HTR-8/SVneo (cell line): ENCODE data around the gene MFAP4.

Experiments used
- DNase-seq: peaks from one replicate; pipeline ENCODE4 v3.0.0; 2011; ENCODE audit warnings: low spot score, mixed read lengths; ENCODE audit not compliant: insufficient read length
- FAIRE-seq: peaks from 2 replicates; lab custom pipeline; 2011; peaks lifted over from hg19 to GRCh38; lab: Jason Lieb, UNC

MFAP4 gene, protein sequence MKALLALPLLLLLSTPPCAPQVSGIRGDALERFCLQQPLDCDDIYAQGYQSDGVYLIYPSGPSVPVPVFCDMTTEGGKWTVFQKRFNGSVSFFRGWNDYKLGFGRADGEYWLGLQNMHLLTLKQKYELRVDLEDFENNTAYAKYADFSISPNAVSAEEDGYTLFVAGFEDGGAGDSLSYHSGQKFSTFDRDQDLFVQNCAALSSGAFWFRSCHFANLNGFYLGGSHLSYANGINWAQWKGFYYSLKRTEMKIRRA

DNA sequence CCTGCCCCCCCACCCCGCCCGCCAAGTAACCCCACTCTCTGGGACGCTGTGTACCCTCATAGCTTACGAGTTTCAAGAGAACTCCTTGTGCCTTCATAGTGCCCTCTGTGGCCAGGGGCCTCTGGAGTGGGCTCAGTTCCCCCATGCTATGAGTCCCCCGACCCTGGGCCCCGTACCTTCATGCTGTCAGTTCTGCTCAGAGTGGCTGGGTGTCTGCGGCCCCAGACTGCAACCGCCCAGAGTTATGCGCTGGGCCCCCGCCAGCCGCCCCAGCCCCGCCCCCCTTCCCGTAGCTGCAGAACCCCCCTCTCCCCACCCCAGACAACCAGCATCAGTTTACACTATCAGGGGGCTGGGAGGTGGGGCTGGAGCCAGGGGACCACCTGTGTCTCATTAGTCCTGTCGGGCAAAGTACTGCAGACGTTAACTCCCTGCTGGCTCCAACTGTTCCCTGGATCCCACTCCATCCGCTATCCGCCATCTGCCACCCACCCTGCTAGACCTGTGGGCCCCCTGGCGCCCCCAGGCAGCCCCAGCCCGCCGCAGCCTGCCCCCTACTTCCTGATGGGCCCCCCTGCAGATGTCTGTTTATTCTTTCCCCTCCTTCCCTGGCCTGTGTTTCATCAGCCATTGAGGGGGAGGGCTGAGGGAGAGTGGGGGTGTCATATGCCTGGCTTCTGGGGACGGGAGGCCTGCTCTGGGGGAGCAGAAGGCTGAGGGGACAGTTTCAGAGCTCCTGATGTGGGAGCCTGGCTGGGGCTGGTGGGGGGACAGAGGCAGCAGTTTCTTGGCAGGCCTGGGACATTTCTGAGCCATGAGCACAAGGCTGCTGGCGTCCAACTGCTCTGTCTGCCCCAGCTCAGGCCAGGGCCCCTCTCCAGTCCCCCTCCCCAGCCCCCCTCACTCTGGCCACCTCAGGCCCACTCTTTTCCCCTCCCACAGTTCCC is at the start of gene MFAP4:
TSS of gene MFAP4 (minus strand) at position 217 of the 947 bp plus-strand sequence. CDS start at position 182, 35 bp downstream.
- DNase-seq = peak; percentile 67
- FAIRE-seq = peak; percentile 74

DNA sequence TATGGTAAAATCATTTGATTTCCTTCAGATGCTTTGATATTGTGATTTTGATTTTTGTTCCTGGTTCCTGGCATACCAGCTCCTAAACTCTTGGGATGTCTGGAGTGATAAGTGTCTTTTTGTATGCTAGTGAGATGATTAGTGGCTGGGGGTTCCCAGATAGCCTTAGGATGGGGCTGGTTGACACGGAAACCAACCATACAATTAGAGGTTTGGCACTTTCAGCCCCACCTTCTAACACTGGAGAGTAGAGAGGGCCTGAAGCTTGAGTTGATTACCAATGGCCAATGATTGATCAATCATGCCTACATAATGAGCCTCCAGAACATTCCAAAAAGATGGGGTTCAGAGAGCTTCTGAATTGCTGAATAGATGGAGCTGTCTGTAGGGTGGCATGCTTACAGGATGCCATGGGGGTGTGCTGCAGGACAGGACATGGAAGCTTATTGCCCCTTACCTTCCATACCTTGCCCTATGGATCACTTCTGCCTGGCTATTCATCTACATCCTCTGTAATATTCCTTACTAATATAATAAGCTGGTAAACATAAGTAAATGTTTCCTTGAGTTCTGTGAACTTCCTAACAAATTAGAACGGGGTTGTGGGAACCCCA is 46.8 kb upstream of the MFAP4 start:
- DNase-seq (no peak), FAIRE-seq (no peak)

DNA sequence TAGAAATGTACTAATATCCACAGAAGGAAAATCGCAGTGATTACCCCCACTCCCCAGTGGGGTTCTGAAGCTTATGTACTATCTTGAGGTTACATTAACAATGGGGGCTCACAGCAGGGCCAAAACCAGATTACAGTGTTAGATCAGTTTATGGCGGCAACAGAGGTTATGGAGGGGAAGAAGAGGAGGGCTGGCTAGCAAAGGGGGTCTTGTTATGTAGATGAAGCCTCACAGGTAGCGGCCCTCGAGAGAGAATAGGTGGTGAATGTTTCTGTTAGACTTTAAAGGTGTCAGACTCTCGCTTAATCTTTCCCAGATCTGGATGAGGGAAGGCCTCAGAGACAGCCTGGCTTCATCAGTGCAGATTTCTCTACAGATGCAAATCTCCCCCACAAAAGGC is 46.3 kb upstream of the MFAP4 start:
- DNase-seq (no peak), FAIRE-seq (no peak)

DNA sequence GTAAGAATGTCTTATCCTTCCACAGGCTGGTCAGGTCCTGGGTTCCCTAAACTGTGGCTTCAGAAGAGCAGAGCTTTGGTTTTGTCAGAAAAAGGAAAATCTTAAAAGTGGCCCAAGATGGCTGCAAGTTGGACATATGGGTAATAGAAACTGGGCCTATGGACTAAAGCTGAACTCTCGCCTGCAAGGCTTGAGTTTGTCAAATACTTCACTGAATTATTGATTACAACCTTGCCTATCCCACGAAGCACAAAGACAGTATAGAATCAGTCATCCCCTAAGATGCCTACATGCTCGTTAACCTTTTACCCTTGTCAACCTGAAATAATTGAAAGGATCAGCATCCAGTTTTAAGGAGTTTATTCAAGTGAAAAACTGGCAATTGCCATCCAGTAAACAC is 44.7 kb upstream of the MFAP4 start:
- no peak for FAIRE-seq
- DNase-seq = no peak

DNA sequence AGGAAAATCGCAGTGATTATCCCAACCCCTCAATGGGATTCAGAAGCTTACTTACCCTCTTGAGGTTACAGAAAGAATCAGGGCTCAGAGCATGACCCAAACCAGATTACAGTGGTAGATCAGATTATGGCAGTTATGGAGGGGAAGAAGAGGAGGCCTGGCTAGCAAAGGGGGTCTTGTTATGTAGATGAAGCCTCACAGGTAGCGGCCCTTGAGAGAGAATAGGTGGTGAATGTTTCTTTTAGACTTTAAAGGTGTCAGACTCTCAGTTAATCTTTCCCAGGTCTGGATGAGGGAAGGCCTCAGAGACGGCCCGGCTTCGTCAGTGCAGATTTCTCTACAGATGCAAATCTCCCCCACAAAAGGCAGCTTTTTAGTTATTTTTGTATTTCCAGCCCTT is 39.6 kb upstream of the MFAP4 start:
- FAIRE-seq = no peak
- DNase-seq = no peak

DNA sequence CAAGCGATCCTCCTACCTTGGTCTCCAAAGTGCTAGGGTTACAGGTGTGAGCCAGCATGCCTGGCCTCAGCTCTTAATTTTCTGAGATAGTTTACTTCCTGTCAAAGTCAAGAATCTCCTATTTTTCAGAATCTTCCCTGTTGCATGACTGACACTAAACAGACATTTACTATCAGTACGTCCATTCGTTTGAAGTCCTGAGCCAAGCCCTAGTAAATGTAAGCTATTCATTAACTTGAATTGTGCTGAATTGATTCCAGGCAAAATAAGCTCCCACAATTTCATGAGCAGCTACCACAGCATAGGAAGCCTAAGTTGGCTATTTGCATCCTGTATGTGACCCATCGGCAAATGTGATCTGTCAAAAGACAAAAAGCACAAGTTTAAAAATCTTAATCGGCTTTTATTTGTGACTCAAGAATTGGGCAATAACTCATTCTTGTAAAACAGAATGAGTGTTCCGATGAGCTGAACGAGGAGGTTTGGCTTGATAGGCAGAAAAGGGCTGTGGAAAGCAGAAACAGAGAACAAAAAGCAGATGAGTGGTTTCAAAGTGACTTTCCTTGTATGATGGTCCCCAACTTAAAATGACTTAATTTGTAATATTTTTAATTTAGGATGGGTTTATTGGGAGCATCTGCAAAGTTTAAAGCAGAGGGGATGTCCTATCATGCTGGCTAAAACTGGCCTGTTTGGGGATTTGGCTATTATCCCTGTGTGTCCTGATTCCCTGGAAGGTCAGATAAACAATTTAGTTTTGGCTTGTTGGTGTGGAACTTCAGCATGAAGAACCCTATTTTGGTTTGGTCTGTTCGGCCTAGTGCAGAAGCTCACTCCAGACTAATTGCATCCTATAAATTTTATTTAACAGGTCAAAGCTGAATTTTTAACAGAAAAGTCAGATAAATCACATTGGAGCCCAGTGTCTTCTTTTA is 38.2 kb upstream of the MFAP4 start:
- no peak for FAIRE-seq

DNA sequence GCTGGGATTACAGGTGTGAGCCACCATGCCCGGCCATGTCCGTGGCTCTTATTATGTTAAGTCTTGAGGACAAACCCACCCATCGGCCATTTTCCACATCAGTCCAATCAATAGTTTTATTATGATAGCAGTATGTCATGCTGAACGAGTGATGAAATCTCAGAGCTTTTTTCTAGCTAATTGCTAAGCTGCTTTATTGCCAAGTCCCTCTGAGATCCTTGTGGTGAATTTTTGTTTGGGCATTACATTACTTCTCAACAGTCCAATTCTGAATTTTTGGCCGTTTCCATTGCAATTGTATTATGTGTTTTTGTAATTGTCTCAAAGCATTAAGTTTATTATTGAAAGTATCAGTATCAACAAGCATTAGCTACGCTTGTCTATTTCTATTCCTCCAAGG is 34.9 kb upstream of the MFAP4 start:
- FAIRE-seq = no peak
- DNase-seq = no peak

More for the DNA sequence above, 38.2 kb upstream of the MFAP4 start:
- DNase-seq = no peak

DNA sequence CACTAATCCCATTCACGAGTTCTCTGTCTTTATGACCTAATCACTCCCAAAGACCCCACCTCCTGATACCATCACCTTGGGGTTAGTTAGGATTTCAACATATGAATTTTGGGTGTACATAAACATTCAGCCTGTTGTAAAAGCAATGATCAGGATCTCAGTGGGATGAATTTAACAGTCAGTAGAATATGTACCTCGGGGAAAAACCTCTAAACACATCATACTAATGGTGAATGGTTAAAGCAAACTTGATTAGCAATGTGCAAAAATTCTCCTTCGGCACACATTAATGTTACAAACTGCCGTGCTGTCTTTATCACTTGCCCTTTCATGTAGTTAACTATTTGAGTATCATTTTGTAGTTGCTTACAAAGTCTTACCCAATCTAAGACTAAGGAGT is 34.2 kb upstream of the MFAP4 start:
- DNase-seq = no peak
- peak; percentile 16 for FAIRE-seq

DNA sequence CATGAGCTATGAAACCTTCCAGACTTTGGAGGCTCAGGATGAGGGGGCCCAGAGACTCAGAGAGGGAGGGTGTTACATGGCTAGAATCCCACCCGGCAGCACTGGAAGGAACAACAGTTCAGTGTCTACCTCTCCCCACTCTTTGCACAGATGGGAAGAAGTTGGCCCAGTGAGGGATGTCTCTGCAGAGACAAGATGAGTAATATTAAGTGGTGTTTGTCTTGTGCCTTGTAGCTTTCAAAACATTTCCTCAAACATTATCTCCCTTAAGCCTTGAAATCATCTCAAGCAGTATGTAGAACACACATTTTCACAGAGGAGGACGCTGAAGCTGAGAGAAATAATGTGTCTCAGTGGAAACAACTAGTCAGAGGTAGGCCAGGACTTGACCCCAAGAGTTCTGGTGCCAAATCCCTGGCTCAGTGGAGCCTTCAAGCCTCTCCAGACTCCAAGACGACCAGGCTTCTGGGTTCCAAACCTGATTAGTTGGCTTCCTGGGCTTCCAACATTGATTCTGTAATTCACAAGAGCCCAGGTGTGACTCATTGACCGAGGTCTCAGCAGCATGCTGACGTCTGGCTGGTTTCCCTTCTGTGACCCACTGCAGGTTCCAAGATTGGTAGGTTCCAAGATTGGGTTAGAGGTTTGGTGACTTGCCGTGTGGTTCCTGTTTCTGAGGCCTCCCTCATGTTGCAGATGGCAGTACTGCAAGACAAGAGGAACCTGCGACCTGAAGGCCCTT is 31.4 kb upstream of the MFAP4 start:
- FAIRE-seq = peak; percentile 54
- no peak for DNase-seq

DNA sequence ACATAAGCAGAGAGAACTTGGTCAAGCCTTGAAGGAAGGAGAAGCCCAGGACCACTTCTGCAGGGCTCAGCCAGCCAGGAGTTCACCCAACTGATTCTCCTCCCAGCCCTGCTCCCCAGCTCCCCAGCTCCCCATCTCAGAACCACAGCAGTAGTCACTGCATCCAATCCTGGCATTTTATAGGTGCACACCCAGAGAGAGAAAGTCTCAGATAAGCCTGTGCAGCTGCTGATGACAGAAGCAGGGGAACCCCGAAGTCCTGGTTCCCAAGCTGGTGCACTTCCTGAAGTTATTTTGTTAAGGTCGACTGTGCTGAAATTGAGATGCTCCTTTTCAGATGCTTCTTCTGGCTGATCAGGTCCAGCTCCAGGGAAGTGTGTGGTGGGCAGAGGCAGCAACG is 30.6 kb upstream of the MFAP4 start:
- DNase-seq (no peak), FAIRE-seq (peak; percentile 52)

DNA sequence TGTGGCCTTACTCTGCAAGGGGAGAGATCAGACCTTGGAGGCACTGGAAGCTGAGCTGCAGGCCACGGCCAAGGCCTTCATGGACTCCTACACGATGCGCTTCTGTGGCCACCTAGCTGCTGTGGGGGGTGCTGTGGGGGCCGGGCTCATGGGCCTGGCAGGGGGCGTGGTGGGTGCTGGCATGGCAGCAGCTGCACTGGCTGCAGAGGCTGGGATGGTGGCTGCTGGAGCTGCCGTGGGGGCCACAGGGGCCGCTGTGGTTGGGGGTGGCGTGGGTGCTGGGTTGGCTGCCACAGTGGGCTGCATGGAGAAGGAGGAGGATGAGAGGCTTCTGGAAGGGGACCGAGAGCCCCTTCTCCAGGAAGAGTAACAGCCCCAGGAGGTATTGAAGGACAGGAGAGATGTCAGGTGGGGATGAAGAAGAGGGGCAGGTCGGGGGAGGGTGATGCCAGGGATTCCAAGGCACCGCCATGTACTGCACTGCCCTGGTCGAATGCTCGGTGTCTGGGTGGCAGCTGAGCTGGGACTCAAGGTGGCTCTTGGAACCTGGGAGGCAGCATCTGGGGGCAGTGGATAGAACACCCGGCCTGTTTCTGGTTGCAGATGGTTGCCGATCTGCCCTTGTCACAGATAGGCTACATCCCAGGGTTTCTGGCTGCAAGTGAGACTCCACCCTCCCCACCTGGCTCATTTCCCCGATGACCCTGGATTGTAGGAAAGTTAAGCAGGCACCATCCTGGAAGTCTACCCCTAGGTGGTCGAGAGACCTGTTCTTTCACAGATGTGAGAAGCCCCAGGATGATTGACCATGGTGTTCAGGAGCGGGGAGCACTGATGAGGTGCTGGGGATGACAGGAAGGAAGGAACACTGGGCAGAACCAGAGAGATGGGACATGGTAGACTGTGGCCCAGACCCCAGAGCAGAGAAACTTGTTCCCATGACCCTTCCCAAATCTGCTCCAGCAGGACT is 29.1 kb upstream of the MFAP4 start:
- no peak for FAIRE-seq
- no peak for DNase-seq

DNA sequence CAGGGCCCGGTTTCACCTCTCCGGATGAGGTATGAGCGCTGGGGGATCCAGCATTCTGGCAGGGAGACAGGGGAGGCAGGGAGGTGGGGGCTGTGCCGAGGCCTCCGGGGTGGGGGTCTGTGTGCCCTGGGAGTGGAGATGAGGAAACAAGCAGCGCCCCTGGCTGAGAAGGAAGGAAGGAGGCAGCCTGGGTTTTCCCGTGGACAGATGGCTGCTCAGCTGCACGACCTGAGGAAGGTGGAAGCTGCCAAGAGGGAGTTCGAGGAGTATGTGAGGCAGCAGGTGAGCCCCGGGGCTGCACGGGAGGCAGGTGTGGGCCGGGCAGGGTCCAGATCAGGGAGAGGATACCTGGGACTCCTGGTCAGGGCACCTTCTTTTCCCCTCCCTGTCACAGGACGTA is 28.3 kb upstream of the MFAP4 start:
- FAIRE-seq (no peak), DNase-seq (no peak)

DNA sequence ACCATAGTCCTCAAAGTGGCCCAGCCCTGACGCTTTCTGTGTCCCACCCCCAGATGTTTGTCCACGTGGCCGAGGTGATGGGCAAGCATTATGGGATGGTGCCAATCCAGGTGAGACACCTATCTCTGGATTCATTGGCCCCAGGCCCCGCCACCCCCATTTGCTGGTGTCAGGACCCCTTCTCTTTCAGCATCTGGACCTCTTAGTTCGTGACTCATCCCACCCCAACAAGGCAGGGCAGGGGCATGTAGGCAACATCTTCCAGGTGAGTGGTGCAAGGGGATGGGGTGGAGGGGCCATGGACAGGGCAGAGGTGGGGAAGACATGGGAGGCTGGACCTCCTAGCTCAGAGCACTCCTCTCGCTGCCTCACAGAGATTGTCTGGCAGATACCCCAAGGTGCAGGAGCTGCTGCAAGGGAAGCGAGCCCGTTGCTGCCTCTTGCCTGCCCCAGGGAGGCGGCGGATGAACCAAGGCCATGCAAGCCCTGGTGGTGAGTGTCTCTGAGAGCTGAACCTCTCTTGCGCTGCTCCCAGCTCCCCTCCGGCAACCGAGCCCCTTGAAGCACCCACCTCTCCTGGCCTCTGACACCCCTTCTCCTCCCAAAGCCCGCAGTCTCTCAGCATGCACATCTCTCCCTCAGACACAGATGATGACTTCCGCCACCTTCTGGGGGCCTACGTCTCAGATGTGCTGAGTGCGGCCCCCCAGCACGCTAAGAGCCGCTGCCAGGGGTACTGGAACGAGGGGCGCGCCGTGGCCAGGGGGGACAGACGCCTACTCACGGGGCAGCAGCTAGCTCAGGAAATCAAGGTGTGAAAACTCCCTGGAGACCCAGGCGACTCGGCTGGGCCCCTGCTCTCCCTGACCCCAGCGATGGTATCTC is 27.6 kb upstream of the MFAP4 start:
- DNase-seq = no peak
- FAIRE-seq = peak; percentile 48

DNA sequence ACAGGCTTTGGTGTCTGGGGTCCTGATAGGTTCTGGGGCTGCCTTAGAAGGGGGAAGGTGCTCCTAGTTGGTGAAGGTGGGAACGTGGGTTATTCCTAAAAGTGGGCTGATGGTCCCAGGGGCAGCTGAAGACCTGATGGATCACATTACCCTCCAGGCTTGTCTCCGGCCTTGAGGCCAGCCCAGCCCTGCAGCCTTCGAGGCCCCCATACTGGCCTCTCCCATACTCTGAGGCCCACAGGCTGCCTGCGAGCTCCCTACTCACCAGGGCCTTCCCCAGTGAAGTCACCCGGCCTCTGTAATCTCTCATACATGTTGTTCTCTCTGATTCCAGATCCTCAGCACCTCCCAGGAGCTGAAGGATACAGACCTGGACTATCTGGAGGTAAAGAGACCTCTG is 26.8 kb upstream of the MFAP4 start:
- FAIRE-seq (no peak), DNase-seq (no peak)

DNA sequence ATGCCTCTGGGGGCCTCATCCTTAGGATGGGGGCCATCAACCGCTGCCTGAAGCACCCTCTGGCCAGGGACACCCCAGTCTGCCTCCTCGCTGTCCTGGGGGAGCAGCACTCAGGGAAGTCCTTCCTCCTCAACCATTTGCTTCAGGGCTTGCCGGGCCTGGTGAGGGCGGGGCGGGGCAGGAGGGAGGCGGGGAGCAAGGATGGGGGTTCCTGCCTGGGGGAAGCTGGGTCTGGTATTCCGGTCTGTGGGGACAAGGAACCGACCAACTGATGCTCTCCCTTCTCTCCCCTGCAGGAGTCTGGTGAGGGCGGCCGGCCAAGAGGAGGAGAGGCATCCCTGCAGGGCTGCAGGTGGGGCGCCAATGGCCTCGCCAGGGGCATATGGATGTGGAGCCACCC is 26.0 kb upstream of the MFAP4 start:
- FAIRE-seq (no peak), DNase-seq (no peak)

DNA sequence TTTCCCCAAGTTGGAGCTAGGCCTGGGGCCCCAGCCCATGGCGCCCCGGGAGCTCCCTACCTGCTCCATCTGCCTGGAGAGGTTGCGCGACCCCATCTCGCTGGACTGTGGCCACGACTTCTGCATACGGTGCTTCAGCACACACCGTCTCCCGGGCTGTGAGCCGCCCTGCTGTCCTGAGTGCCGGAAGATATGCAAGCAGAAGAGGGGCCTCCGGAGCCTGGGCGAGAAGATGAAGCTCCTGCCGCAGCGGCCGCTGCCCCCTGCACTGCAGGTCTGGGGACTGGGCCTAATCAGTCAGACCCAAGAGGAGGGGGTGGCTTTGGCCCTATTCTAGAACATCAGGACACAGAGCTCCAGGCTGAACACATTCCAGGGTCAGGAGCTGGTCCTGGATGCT is 25.5 kb upstream of the MFAP4 start:
- FAIRE-seq = peak; percentile 38
- DNase-seq = no peak

DNA sequence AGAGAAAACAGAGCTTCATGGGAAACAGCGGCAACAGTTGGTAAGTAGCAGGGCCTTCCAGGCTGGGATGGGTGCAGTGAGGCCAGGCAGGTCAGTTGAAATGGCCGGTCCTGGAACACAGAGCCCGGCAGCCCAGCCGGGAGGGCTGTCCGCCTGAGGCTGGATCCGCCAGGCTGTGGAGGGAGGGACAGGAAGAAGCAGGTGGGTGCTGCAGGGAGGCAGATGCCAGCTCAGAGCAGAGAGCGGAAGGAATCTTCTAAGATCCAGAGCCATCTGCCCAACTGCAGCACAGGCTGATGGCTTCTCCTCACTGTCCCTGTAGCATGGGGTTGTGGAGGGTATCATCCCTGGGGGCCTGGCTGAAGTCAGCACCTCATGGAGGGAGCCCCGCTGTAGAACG is 24.6 kb upstream of the MFAP4 start:
- DNase-seq (no peak), FAIRE-seq (peak; percentile 72)
